Astrocyte (in vitro differentiated cells and primary cell): Measurements from ENCODE around the gene INHBE. TPM values are rescaled to one million over a fixed set of nuclear protein-coding genes. Genes with fewer than 3 reads are reported as not detected.
A peak's percentile ranks its signal among the peaks of the same experiment; 100 is the strongest.

Source experiments
- DNase-seq: peaks from one replicate; pipeline ENCODE4 v3.0.0-alpha.2; 2010; ENCODE audit warnings: low read depth
- FAIRE-seq: peaks from 2 replicates; lab custom pipeline; 2011; peaks lifted over from hg19 to GRCh38; lab: Jason Lieb, UNC
- H2AFZ ChIP-seq: 2 replicates; pipeline ENCODE4 v1.6.0; 2012; ENCODE audit warnings: low read depth, low read length, inconsistent platforms
- H3K27ac ChIP-seq: 2 replicates; pipeline ENCODE4 v1.5.1; 2011; ENCODE audit warnings: low read depth, low read length, inconsistent platforms
- H3K27me3 ChIP-seq: 2 replicates; pipeline ENCODE4 v1.6.0; 2011; ENCODE audit warnings: low read length, inconsistent platforms; ENCODE audit not compliant: insufficient read depth
- H3K36me3 ChIP-seq: 2 replicates; pipeline ENCODE4 v1.5.1; 2011; ENCODE audit warnings: low read length, inconsistent platforms; ENCODE audit not compliant: insufficient read depth
- H3K4me1 ChIP-seq: 2 replicates; pipeline ENCODE4 v1.5.1; 2011; ENCODE audit warnings: low read length, inconsistent platforms; ENCODE audit not compliant: insufficient read depth
- H3K4me2 ChIP-seq: 2 replicates; pipeline ENCODE4 v1.6.0; 2012; ENCODE audit warnings: low read length, inconsistent platforms
- H3K4me3 ChIP-seq: 2 replicates; pipeline ENCODE4 v1.5.1; 2011; ENCODE audit warnings: low read depth, mild to moderate bottlenecking, low read length, inconsistent platforms; ENCODE audit not compliant: insufficient read depth
- H3K79me2 ChIP-seq: 2 replicates; pipeline ENCODE4 v1.6.0; 2012; ENCODE audit warnings: mild to moderate bottlenecking, low read length, inconsistent platforms; ENCODE audit not compliant: insufficient read depth
- H3K9ac ChIP-seq: 2 replicates; pipeline ENCODE4 v1.6.0; 2012; ENCODE audit warnings: mild to moderate bottlenecking, low read length, inconsistent platforms
- H3K9me3 ChIP-seq: 2 replicates; pipeline ENCODE4 v1.5.1; 2012; ENCODE audit warnings: low read depth, mild to moderate bottlenecking, low read length, inconsistent platforms; ENCODE audit not compliant: insufficient read depth
- H4K20me1 ChIP-seq: 2 replicates; pipeline ENCODE4 v1.6.0; 2012; ENCODE audit warnings: low read length, inconsistent platforms; ENCODE audit not compliant: insufficient read depth
- H3K27ac Mint-ChIP-seq: one replicate; pipeline ENCODE4 v1.8.0; 2021; ENCODE audit warnings: mild to moderate bottlenecking, mixed read lengths; ENCODE audit not compliant: unreplicated experiment
- H3K27me3 Mint-ChIP-seq: one replicate; pipeline ENCODE4 v1.8.0; 2021; ENCODE audit warnings: low read depth, mixed read lengths; ENCODE audit not compliant: unreplicated experiment
- H3K36me3 Mint-ChIP-seq: one replicate; pipeline ENCODE4 v1.8.0; 2021; ENCODE audit warnings: low read depth, mixed read lengths; ENCODE audit not compliant: unreplicated experiment
- H3K4me1 Mint-ChIP-seq: one replicate; pipeline ENCODE4 v1.8.0; 2021; ENCODE audit warnings: low read depth, mixed read lengths; ENCODE audit not compliant: unreplicated experiment
- H3K4me3 Mint-ChIP-seq: one replicate; pipeline ENCODE4 v1.8.0; 2021; ENCODE audit warnings: mild to moderate bottlenecking, moderate library complexity, mixed read lengths; ENCODE audit not compliant: unreplicated experiment
- H3K9me3 Mint-ChIP-seq: one replicate; pipeline ENCODE4 v1.8.0; 2021; ENCODE audit warnings: mild to moderate bottlenecking, mixed read lengths; ENCODE audit not compliant: unreplicated experiment
- EZH2 ChIP-seq: IDR thresholded peaks from 2 replicates; pipeline ENCODE4 v1.6.1; 2012; ENCODE audit warnings: mild to moderate bottlenecking, low read length, inconsistent platforms; ENCODE audit not compliant: insufficient read depth
- total RNA-seq: library from RNA; stranded (reverse); gene quantifications from 2 replicates; pipeline ENCODE4 v1.2.1, GENCODE V29; 2021
- TF ChIP-seq, protein P1 (sequence below): IDR thresholded peaks from 2 replicates; pipeline ENCODE4 v1.5.1; 2011; ENCODE audit warnings: low read depth, mild to moderate bottlenecking, inconsistent platforms, low read length, moderate library complexity; ENCODE audit not compliant: insufficient read depth

The INHBE gene
- total RNA-seq, 1 donor from 2014 or later = 24.6 TPM

- Mint-ChIP-seq H3K27me3 (peaks cover 20% of the 10 kb centered on the region), H3K27ac (peak overlapping the region; percentile 75), H3K4me3 (peak overlapping the region; percentile 95), H3K9me3 (peaks cover 4% of the 10 kb centered on the region), H3K36me3 (peaks cover 7% of the 10 kb centered on the region), H3K4me1 (peaks cover 29% of the 10 kb centered on the region)
- H2AFZ ChIP-seq = no peak overlapping the region
- peak overlapping the region; percentile 99 for H3K4me2 ChIP-seq
- H3K36me3 ChIP-seq = no peaks in the 10 kb centered on the region
- TF ChIP-seq, protein P1, sequence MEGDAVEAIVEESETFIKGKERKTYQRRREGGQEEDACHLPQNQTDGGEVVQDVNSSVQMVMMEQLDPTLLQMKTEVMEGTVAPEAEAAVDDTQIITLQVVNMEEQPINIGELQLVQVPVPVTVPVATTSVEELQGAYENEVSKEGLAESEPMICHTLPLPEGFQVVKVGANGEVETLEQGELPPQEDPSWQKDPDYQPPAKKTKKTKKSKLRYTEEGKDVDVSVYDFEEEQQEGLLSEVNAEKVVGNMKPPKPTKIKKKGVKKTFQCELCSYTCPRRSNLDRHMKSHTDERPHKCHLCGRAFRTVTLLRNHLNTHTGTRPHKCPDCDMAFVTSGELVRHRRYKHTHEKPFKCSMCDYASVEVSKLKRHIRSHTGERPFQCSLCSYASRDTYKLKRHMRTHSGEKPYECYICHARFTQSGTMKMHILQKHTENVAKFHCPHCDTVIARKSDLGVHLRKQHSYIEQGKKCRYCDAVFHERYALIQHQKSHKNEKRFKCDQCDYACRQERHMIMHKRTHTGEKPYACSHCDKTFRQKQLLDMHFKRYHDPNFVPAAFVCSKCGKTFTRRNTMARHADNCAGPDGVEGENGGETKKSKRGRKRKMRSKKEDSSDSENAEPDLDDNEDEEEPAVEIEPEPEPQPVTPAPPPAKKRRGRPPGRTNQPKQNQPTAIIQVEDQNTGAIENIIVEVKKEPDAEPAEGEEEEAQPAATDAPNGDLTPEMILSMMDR = no peak
- TF ChIP-seq EZH2 = no peak
- no peaks in the 10 kb centered on the region for H4K20me1 ChIP-seq
- H3K9ac ChIP-seq = no peak overlapping the region
- no peak for DNase-seq
- H3K27ac ChIP-seq = no peak overlapping the region
- peaks cover 24% of the 10 kb centered on the region for H3K4me1 ChIP-seq
- no peaks in the 10 kb centered on the region for H3K9me3 ChIP-seq
- no peak for FAIRE-seq
- H3K27me3 ChIP-seq = peaks cover 4% of the 10 kb centered on the region
- H3K79me2 ChIP-seq = no peaks in the 10 kb centered on the region
- H3K4me3 ChIP-seq = no peak overlapping the region
These were observed 5.3 kb downstream of the INHBE start for GRCh38 chr12:57460468-57460784.

- H3K27ac Mint-ChIP-seq = no peak overlapping the region
- DNase-seq (no peak), FAIRE-seq (no peak)
- H3K4me2 ChIP-seq = peak overlapping the region; percentile 99
- no peaks in the 10 kb centered on the region for H3K9me3 ChIP-seq
- H3K36me3 ChIP-seq = no peaks in the 10 kb centered on the region
- H3K9ac ChIP-seq = peak overlapping the region; percentile 41
- H3K27me3 Mint-ChIP-seq = peaks cover 24% of the 10 kb centered on the region
- H3K27me3 ChIP-seq = peaks cover under 1% of the 10 kb centered on the region
- H3K4me1 ChIP-seq = peaks cover 24% of the 10 kb centered on the region
- peaks cover 11% of the 10 kb centered on the region for H3K36me3 Mint-ChIP-seq
- no peaks in the 10 kb centered on the region for H4K20me1 ChIP-seq
- peaks cover 26% of the 10 kb centered on the region for H3K4me1 Mint-ChIP-seq
- H3K4me3 Mint-ChIP-seq = peak overlapping the region; percentile 95
- H3K4me3 ChIP-seq = peak overlapping the region; percentile 82
- H2AFZ ChIP-seq = no peak overlapping the region
- H3K27ac ChIP-seq = no peak overlapping the region
- no peaks in the 10 kb centered on the region for H3K79me2 ChIP-seq
- TF ChIP-seq, protein P1 = no peak
- TF ChIP-seq EZH2 = peak; percentile 45
- peaks cover 4% of the 10 kb centered on the region for H3K9me3 Mint-ChIP-seq
These were observed 5.8 kb downstream of the INHBE start for GRCh38 chr12:57460841-57461275.

- no peaks in the 10 kb centered on the region for H3K79me2 ChIP-seq
- H3K9ac ChIP-seq = peak overlapping the region; percentile 79
- H3K27me3 ChIP-seq = no peaks in the 10 kb centered on the region
- FAIRE-seq = no peak
- H3K4me2 ChIP-seq = peak overlapping the region; percentile 99
- H3K4me1 Mint-ChIP-seq = peaks cover 22% of the 10 kb centered on the region
- peaks cover 4% of the 10 kb centered on the region for H3K9me3 Mint-ChIP-seq
- H2AFZ ChIP-seq = peak overlapping the region; percentile 85
- H3K4me3 Mint-ChIP-seq = peak overlapping the region; percentile 95
- TF ChIP-seq, protein P1 = no peak
- no peak for TF ChIP-seq EZH2
- H4K20me1 ChIP-seq = no peaks in the 10 kb centered on the region
- peak; percentile 43 for DNase-seq
- no peaks in the 10 kb centered on the region for H3K36me3 ChIP-seq
- peak overlapping the region; percentile 82 for H3K4me3 ChIP-seq
- peaks cover 24% of the 10 kb centered on the region for H3K4me1 ChIP-seq
- H3K9me3 ChIP-seq = no peaks in the 10 kb centered on the region
- peak overlapping the region; percentile 10 for H3K27ac ChIP-seq
- peaks cover 13% of the 10 kb centered on the region for H3K36me3 Mint-ChIP-seq
- H3K27me3 Mint-ChIP-seq = peaks cover 28% of the 10 kb centered on the region
- peak overlapping the region; percentile 67 for H3K27ac Mint-ChIP-seq
These were observed 6.3 kb downstream of the INHBE start for GRCh38 chr12:57461276-57461916.
